BLaER1 treated with 17β-estradiol and CSF1 and Interleukin-3, amounts not matched to agents 10 nM and 100 nM (cell line): ENCODE results near the gene CENPE.

ENCODE experiments used
- H3K27ac ChIP-seq, 11 experiments: shearing (Covaris generic); formaldehyde crosslinking; 2 replicates each; pipeline ENCODE4 v1.8.1; 2022
- H3K27me3 ChIP-seq, 11 experiments: shearing (Covaris generic); formaldehyde crosslinking; 2 replicates each; pipeline ENCODE4 v1.8.1; 2022
- H3K36me3 ChIP-seq, 11 experiments: shearing (Covaris generic); formaldehyde crosslinking; 2 replicates each; pipeline ENCODE4 v1.8.1; 2022
- H3K4me1 ChIP-seq, 10 experiments: shearing (Covaris generic); formaldehyde crosslinking; 2 replicates each; pipeline ENCODE4 v1.8.1; 2022
- H3K4me2 ChIP-seq, 11 experiments: shearing (Covaris generic); formaldehyde crosslinking; 2 replicates each; pipeline ENCODE4 v1.8.1; 2022
- H3K4me3 ChIP-seq, 10 experiments: shearing (Covaris generic); formaldehyde crosslinking; 2 replicates each; pipeline ENCODE4 v1.8.1; 2022
- H3K9ac ChIP-seq, 11 experiments: shearing (Covaris generic); formaldehyde crosslinking; 2 replicates each; pipeline ENCODE4 v1.8.1; 2022
- H3K9me3 ChIP-seq, 11 experiments: shearing (Covaris generic); formaldehyde crosslinking; replicated peaks in 1 of 11; 2 replicates each; pipeline ENCODE4 v1.8.1; 2022
- H4K20me1 ChIP-seq, 11 experiments: shearing (Covaris generic); formaldehyde crosslinking; 2 replicates each; pipeline ENCODE4 v1.8.1; 2022
- Cebpa-rat ChIP-seq, 11 experiments: shearing (Covaris generic); IDR thresholded peaks; 2 replicates each; pipeline ENCODE4 v1.8.1; 2022

Gene CENPE

GRCh38 chr4:103150677-103151076 is 47.5 kb downstream of the CENPE start:
- TF ChIP-seq Cebpa-rat (IDR thresholded peaks at IDR 0.05), result no peak
- no peak overlapping the region for H3K9ac ChIP-seq

GRCh38 chr4:103144926-103145325 is 53.2 kb downstream of the CENPE start:
- H3K9me3 ChIP-seq, result no peaks in the 10 kb centered on the region
- no peaks in the 10 kb centered on the region for H3K27me3 ChIP-seq
- no peaks in the 10 kb centered on the region for H4K20me1 ChIP-seq
- no peak overlapping the region for H3K27ac ChIP-seq
- H3K4me1 ChIP-seq, result no peaks in the 10 kb centered on the region
- TF ChIP-seq Cebpa-rat (IDR thresholded peaks at IDR 0.05), result no peak
- H3K4me3 ChIP-seq, result no peak overlapping the region
- peaks cover 14 to 100% (median 96%) of the 10 kb centered on the region in 11 experiments for H3K36me3 ChIP-seq
- no peak overlapping the region for H3K4me2 ChIP-seq
- H3K9ac ChIP-seq, result no peak overlapping the region

More at GRCh38 chr4:103150677-103151076, 47.5 kb downstream of the CENPE start:
- Histone ChIP-seq H3K27ac (no peak overlapping the region), H3K36me3 (peaks cover 9 to 100% (median 88%) of the 10 kb centered on the region in 11 experiments; a peak in 21 of 22 replicates), H4K20me1 (no peaks in the 10 kb centered on the region), H3K27me3 (no peaks in the 10 kb centered on the region), H3K4me2 (no peak overlapping the region), H3K9me3 (peaks cover 0 to 6% (median 5%) of the 10 kb centered on the region in 11 experiments; a peak in 10 of 22 replicates), H3K4me1 (peaks cover 0 to under 1% (median 0%) of the 10 kb centered on the region in 10 experiments; a peak in 1 of 20 replicates), H3K4me3 (no peak overlapping the region)

- H3K27me3 ChIP-seq, result no peaks in the 10 kb centered on the region
- H3K4me2 ChIP-seq, result no peak overlapping the region
- TF ChIP-seq Cebpa-rat (IDR thresholded peaks at IDR 0.05), result no peak
- no peaks in the 10 kb centered on the region for H4K20me1 ChIP-seq
- H3K9ac ChIP-seq, result no peak overlapping the region
- no peaks in the 10 kb centered on the region for H3K4me1 ChIP-seq
- no peak overlapping the region for H3K27ac ChIP-seq
- H3K4me3 ChIP-seq, result no peak overlapping the region
- H3K36me3 ChIP-seq, result peaks cover 31 to 100% (median 87%) of the 10 kb centered on the region in 11 experiments; a peak in 21 of 22 replicates
- H3K9me3 ChIP-seq, result no peaks in the 10 kb centered on the region
Observed at GRCh38 chr4:103137446-103137827, 60.7 kb downstream of the CENPE start.

GRCh38 chr4:103136671-103137445 is 61.3 kb downstream of the CENPE start:
- Histone ChIP-seq H3K4me3 (no peak overlapping the region), H3K9me3 (no peaks in the 10 kb centered on the region), H3K27ac (no peak overlapping the region), H3K4me2 (no peak overlapping the region), H4K20me1 (no peaks in the 10 kb centered on the region), H3K27me3 (no peaks in the 10 kb centered on the region), H3K36me3 (peaks cover 34 to 100% (median 88%) of the 10 kb centered on the region in 11 experiments; a peak in 21 of 22 replicates), H3K9ac (no peak overlapping the region), H3K4me1 (no peaks in the 10 kb centered on the region)
- no peak for TF ChIP-seq Cebpa-rat (IDR thresholded peaks at IDR 0.05)

GRCh38 chr4:103129174-103129573 is 69.0 kb downstream of the CENPE start:
- no peak overlapping the region for H3K27ac ChIP-seq
- no peaks in the 10 kb centered on the region for H4K20me1 ChIP-seq
- TF ChIP-seq Cebpa-rat (IDR thresholded peaks at IDR 0.05), result no peak
- peaks cover 28 to 98% (median 84%) of the 10 kb centered on the region in 11 experiments; a peak in 21 of 22 replicates for H3K36me3 ChIP-seq
- no peak overlapping the region for H3K9ac ChIP-seq
- no peak overlapping the region for H3K4me3 ChIP-seq
- H3K4me2 ChIP-seq, result no peak overlapping the region
- no peaks in the 10 kb centered on the region for H3K27me3 ChIP-seq
- H3K9me3 ChIP-seq, result peaks cover 9 to 22% (median 19%) of the 10 kb centered on the region in 11 experiments; a peak in 19 of 22 replicates
- peaks cover 0 to 8% (median 0%) of the 10 kb centered on the region in 10 experiments; a peak in 2 of 20 replicates for H3K4me1 ChIP-seq

GRCh38 chr4:103126126-103126525 is 72.0 kb downstream of the CENPE start:
- H3K4me2 ChIP-seq, result peak overlapping the region in 1 of 11 experiments; percentile 25; a peak in 1 of 22 replicates
- peaks cover 9 to 22% (median 19%) of the 10 kb centered on the region in 11 experiments; a peak in 19 of 22 replicates for H3K9me3 ChIP-seq
- H3K9ac ChIP-seq, result no peak overlapping the region
- TF ChIP-seq Cebpa-rat (IDR thresholded peaks at IDR 0.05), result no peak
- H3K36me3 ChIP-seq, result peaks cover 22 to 98% (median 81%) of the 10 kb centered on the region in 11 experiments; a peak in 21 of 22 replicates
- H3K4me3 ChIP-seq, result no peak overlapping the region
- H3K27ac ChIP-seq, result no peak overlapping the region
- peaks cover 0 to 8% (median 0%) of the 10 kb centered on the region in 10 experiments; a peak in 2 of 20 replicates for H3K4me1 ChIP-seq
- H3K27me3 ChIP-seq, result no peaks in the 10 kb centered on the region
- H4K20me1 ChIP-seq, result no peaks in the 10 kb centered on the region

GRCh38 chr4:103123114-103123513 is 75.0 kb downstream of the CENPE start:
- Histone ChIP-seq H3K9ac (no peak overlapping the region), H3K4me3 (no peak overlapping the region), H3K36me3 (peaks cover 13 to 98% (median 78%) of the 10 kb centered on the region in 11 experiments; a peak in 21 of 22 replicates), H3K27ac (no peak overlapping the region), H3K4me2 (no peak overlapping the region), H4K20me1 (no peaks in the 10 kb centered on the region), H3K4me1 (peaks cover 0 to 8% (median 0%) of the 10 kb centered on the region in 10 experiments; a peak in 2 of 20 replicates), H3K27me3 (no peaks in the 10 kb centered on the region), H3K9me3 (peaks cover under 1 to 4% (median 2%) of the 10 kb centered on the region in 11 experiments; a peak in 12 of 22 replicates)
- TF ChIP-seq Cebpa-rat (IDR thresholded peaks at IDR 0.05), result no peak

GRCh38 chr4:103118166-103118565 is 80.0 kb downstream of the CENPE start:
- TF ChIP-seq Cebpa-rat (IDR thresholded peaks at IDR 0.05), result no peak
- no peaks in the 10 kb centered on the region for H4K20me1 ChIP-seq
- no peak overlapping the region for H3K27ac ChIP-seq
- no peaks in the 10 kb centered on the region for H3K27me3 ChIP-seq
- no peak overlapping the region for H3K4me2 ChIP-seq
- peaks cover 8 to 97% (median 69%) of the 10 kb centered on the region in 11 experiments; a peak in 21 of 22 replicates for H3K36me3 ChIP-seq
- H3K9ac ChIP-seq, result no peak overlapping the region
- no peaks in the 10 kb centered on the region for H3K9me3 ChIP-seq
- no peaks in the 10 kb centered on the region for H3K4me1 ChIP-seq
- no peak overlapping the region for H3K4me3 ChIP-seq

GRCh38 chr4:103111598-103111997 is 86.5 kb downstream of the CENPE start:
- TF ChIP-seq Cebpa-rat (IDR thresholded peaks at IDR 0.05), result no peak
- Histone ChIP-seq H3K9me3 (no peaks in the 10 kb centered on the region), H3K9ac (no peak overlapping the region), H3K27me3 (no peaks in the 10 kb centered on the region), H3K4me1 (no peaks in the 10 kb centered on the region), H4K20me1 (no peaks in the 10 kb centered on the region), H3K27ac (no peak overlapping the region), H3K4me2 (no peak overlapping the region), H3K4me3 (no peak overlapping the region), H3K36me3 (peaks cover 18 to 85% (median 66%) of the 10 kb centered on the region in 11 experiments)
